HEK293T (cell line): ENCODE data around the gene S100Z.

Experiments
- CTCF ChIA-PET: fragments of 350-600 bp; formaldehyde crosslinking; extraction: SDS; loops from one replicate; lab custom pipeline; 2021; ENCODE audit warnings: antibody characterized with exemption, inconsistent platforms; lab: Yijun Ruan, JAX
- POLR2A ChIA-PET: fragments of 350-600 bp; formaldehyde crosslinking; extraction: SDS; loops from one replicate; lab custom pipeline; 2020; ENCODE audit warnings: antibody characterized with exemption, inconsistent platforms; lab: Yijun Ruan, JAX
- DNase-seq: peaks from one replicate; pipeline ENCODE4 v3.0.0; 2012; ENCODE audit warnings: mixed read lengths; ENCODE audit errors: extremely low spot score
- ARNT ChIP-seq: fragments of 450-650 bp; IDR thresholded peaks from 2 replicates; pipeline ENCODE4 v1.6.1; 2017; ENCODE audit warnings: mild to moderate bottlenecking
- BHLHE40 ChIP-seq: fragments of 450-650 bp; IDR thresholded peaks from 2 replicates; pipeline ENCODE4 v1.6.1; 2016; ENCODE audit warnings: mild to moderate bottlenecking, moderate library complexity, borderline replicate concordance
- CTBP1 ChIP-seq: fragments of 450-650 bp; IDR thresholded peaks from 2 replicates; pipeline ENCODE4 v1.6.1; 2016; ENCODE audit warnings: borderline replicate concordance
- ELF4 ChIP-seq: fragments of 450-650 bp; IDR thresholded peaks from 2 replicates; pipeline ENCODE4 v1.6.1; 2017; ENCODE audit warnings: antibody characterized with exemption
- FOXA1 ChIP-seq: fragments of 450-650 bp; IDR thresholded peaks from 2 replicates; pipeline ENCODE4 v1.6.1; 2016; ENCODE audit warnings: mild to moderate bottlenecking
- FOXK2 ChIP-seq: fragments of 450-650 bp; IDR thresholded peaks from 2 replicates; pipeline ENCODE4 v1.6.1; 2016; ENCODE audit warnings: mild to moderate bottlenecking
- FOXM1 ChIP-seq: fragments of 450-650 bp; IDR thresholded peaks from 2 replicates; pipeline ENCODE4 v1.6.1; 2017; ENCODE audit warnings: mild to moderate bottlenecking, borderline replicate concordance
- HDGF ChIP-seq: fragments of 450-650 bp; IDR thresholded peaks from 2 replicates; pipeline ENCODE4 v1.6.1; 2017; ENCODE audit warnings: antibody characterized with exemption, borderline replicate concordance
- L3MBTL2 ChIP-seq: fragments of 450-650 bp; conservative IDR thresholded peaks from 2 replicates; pipeline ENCODE4 v1.6.1; 2016; ENCODE audit warnings: mild to moderate bottlenecking
- LEF1 ChIP-seq: fragments of 450-650 bp; IDR thresholded peaks from 2 replicates; pipeline ENCODE4 v1.6.1; 2017; ENCODE audit warnings: mild to moderate bottlenecking, borderline replicate concordance
- NFRKB ChIP-seq: fragments of 450-650 bp; IDR thresholded peaks from 2 replicates; pipeline ENCODE4 v1.6.1; 2016; ENCODE audit warnings: mild to moderate bottlenecking, moderate library complexity
- PKNOX1 ChIP-seq: fragments of 450-650 bp; IDR thresholded peaks from 2 replicates; pipeline ENCODE4 v1.6.1; 2016
- SP1 ChIP-seq: fragments of 450-650 bp; IDR thresholded peaks from 2 replicates; pipeline ENCODE4 v1.6.1; 2017
- SUZ12 ChIP-seq: fragments of 450-650 bp; IDR thresholded peaks from 2 replicates; pipeline ENCODE4 v1.6.1; 2016; ENCODE audit warnings: mild to moderate bottlenecking
- TARDBP ChIP-seq: fragments of 450-650 bp; IDR thresholded peaks from 2 replicates; pipeline ENCODE4 v1.6.1; 2016
- ZNF384 ChIP-seq: fragments of 450-650 bp; IDR thresholded peaks from 2 replicates; pipeline ENCODE4 v1.6.1; 2016

S100Z gene

GRCh38 chr5:76849419-76850291 lies at the start of gene S100Z:
Gene S100Z (plus strand): TSS chr5:76850014. CDS start chr5:76875360, 25,346 bp downstream.
- POLR2A ChIA-PET, result interaction anchor here (1.1 kb wide), 1 partner anchor 180 kb away, joined by 3 read pairs; the partner anchor contains the start of gene AGGF1
- CTCF ChIA-PET, result interaction anchor here (0.6 to 0.7 kb wide), 2 partner anchors 74 to 966 kb away, joined by 3 to 8 read pairs; no protein-coding TSS in a partner anchor
- DNase-seq, result no peak
- TF ChIP-seq TARDBP (no peak), CTBP1 (no peak), ELF4 (no peak), ARNT (no peak), HDGF (no peak), NFRKB (no peak), LEF1 (no peak), PKNOX1 (no peak), FOXM1 (no peak), ZNF384 (no peak), FOXA1 (no peak)

GRCh38 chr5:76800579-76800978 lies 49.2 kb upstream of the S100Z start:
- no peak for DNase-seq
- ChIA-PET CTCF (no interaction called here), POLR2A (interaction anchor here (0.7 kb wide), 1 partner anchor 10 kb away, joined by 4 read pairs; no protein-coding TSS in a partner anchor)
- TF ChIP-seq L3MBTL2, result no peak
- no peak for TF ChIP-seq TARDBP
- no peak for TF ChIP-seq FOXA1
- no peak for TF ChIP-seq NFRKB
- TF ChIP-seq PKNOX1, result no peak
- TF ChIP-seq ELF4, result no peak
- no peak for TF ChIP-seq SP1
- no peak for TF ChIP-seq BHLHE40
- no peak for TF ChIP-seq ARNT
- TF ChIP-seq HDGF, result no peak
- no peak for TF ChIP-seq SUZ12
- no peak for TF ChIP-seq ZNF384
- TF ChIP-seq LEF1, result no peak
- TF ChIP-seq FOXK2, result no peak
- TF ChIP-seq FOXM1, result no peak

GRCh38 chr5:76801159-76801802 lies 48.5 kb upstream of the S100Z start:
- no peak for DNase-seq
- ChIA-PET POLR2A (interaction anchor here (0.6 kb wide), 1 partner anchor 461 kb away, joined by 3 read pairs; no protein-coding TSS in a partner anchor), CTCF (no interaction called here)
- TF ChIP-seq L3MBTL2 (no peak), FOXK2 (no peak), ELF4 (no peak), ZNF384 (no peak), TARDBP (no peak), ARNT (no peak), LEF1 (no peak), BHLHE40 (no peak), SUZ12 (no peak), SP1 (no peak), HDGF (no peak), PKNOX1 (no peak), NFRKB (no peak), CTBP1 (no peak)

GRCh38 chr5:76801803-76802195 lies 48.0 kb upstream of the S100Z start:
- ChIA-PET CTCF (no interaction called here), POLR2A (interaction anchor here (0.6 kb wide), 1 partner anchor 461 kb away, joined by 3 read pairs; no protein-coding TSS in a partner anchor)
- no peak for TF ChIP-seq FOXK2
- no peak for TF ChIP-seq HDGF
- TF ChIP-seq L3MBTL2, result no peak
- no peak for TF ChIP-seq TARDBP
- no peak for TF ChIP-seq ZNF384
- no peak for TF ChIP-seq ELF4
- TF ChIP-seq NFRKB, result no peak
- TF ChIP-seq SP1, result no peak
- no peak for TF ChIP-seq FOXM1
- TF ChIP-seq SUZ12, result no peak
- no peak for TF ChIP-seq CTBP1
- no peak for TF ChIP-seq ARNT
- no peak for TF ChIP-seq BHLHE40
- no peak for TF ChIP-seq FOXA1
- TF ChIP-seq PKNOX1, result no peak
- no peak for TF ChIP-seq LEF1
- no peak for DNase-seq
